H1 (cell line): ENCODE data around the gene C2CD4B. TPM values are rescaled to one million over a fixed set of nuclear protein-coding genes. Genes with fewer than 3 reads are reported as not detected.
A peak's percentile ranks its signal among the peaks of the same experiment; 100 is the strongest.

Source experiments
- CTCF ChIA-PET: fragments of 300-600 bp; sonication (Branson Sonifier 250); formaldehyde crosslinking; loops from one replicate; lab custom pipeline; 2021; ENCODE audit not compliant: partially characterized antibody; lab: Charles Lee
- POLR2A ChIA-PET: fragments of 300-600 bp; sonication (Branson Sonifier 250); formaldehyde crosslinking; loops from one replicate; lab custom pipeline; 2021; ENCODE audit warnings: inconsistent platforms; ENCODE audit not compliant: partially characterized antibody; lab: Charles Lee
- DNase-seq, 2 experiments: peaks; one replicate each; pipeline versions ENCODE4 v3.0.0 to v3.0.0-alpha.2; 2010 to 2022; ENCODE audit warnings: low spot score in 2 of 2, low read depth in 1 of 2, mixed read lengths in 1 of 2
- FAIRE-seq: peaks from 2 replicates; lab custom pipeline; 2011; peaks lifted over from hg19 to GRCh38; lab: Jason Lieb, UNC
- H2AFZ ChIP-seq: 2 replicates; pipeline ENCODE4 v1.8.1; 2012; ENCODE audit warnings: low read length, inconsistent platforms
- H2AK5ac ChIP-seq: 2 replicates; pipeline ENCODE4 v1.6.1; 2013; ENCODE audit warnings: low read depth, low read length
- H2BK120ac ChIP-seq: replicated peaks from 2 replicates; pipeline ENCODE3; 2013; ENCODE audit warnings: low read depth, low read length, inconsistent platforms
- H2BK12ac ChIP-seq: 2 replicates; pipeline ENCODE4 v1.6.1; 2013; ENCODE audit warnings: low read depth, low read length
- H2BK15ac ChIP-seq: 2 replicates; pipeline ENCODE4 v1.6.1; 2013; ENCODE audit warnings: low read length
- H2BK20ac ChIP-seq: 2 replicates; pipeline ENCODE4 v1.6.1; 2013; ENCODE audit warnings: low read length
- H2BK5ac ChIP-seq: 2 replicates; pipeline ENCODE4 v1.6.1; 2013; ENCODE audit warnings: low read depth, low read length
- H3K14ac ChIP-seq: 2 replicates; pipeline ENCODE4 v1.6.1; 2013; ENCODE audit warnings: inconsistent platforms; ENCODE audit not compliant: insufficient read length
- H3K18ac ChIP-seq: 2 replicates; pipeline ENCODE4 v1.6.1; 2013; ENCODE audit warnings: low read length; ENCODE audit errors: extremely low read depth
- H3K23ac ChIP-seq: 2 replicates; pipeline ENCODE4 v1.6.1; 2013; ENCODE audit warnings: inconsistent platforms; ENCODE audit not compliant: insufficient read length
- H3K23me2 ChIP-seq: 2 replicates; pipeline ENCODE4 v1.6.1; 2013; ENCODE audit warnings: low read depth, low read length
- H3K27ac ChIP-seq: 2 replicates; pipeline ENCODE4 v1.6.1; 2011; ENCODE audit warnings: low read depth, low read length, inconsistent platforms
- H3K27me3 ChIP-seq, 4 experiments: replicated peaks in 1 of 4; 1 replicate in 1 of 4; 2 replicates in 3 of 4; pipeline versions ENCODE4 v1.6.1 to v1.8.1; 2011 to 2013; ENCODE audit warnings: low read length in 3 of 4, mild to moderate bottlenecking in 3 of 4, inconsistent platforms in 2 of 4, mixed read lengths in 2 of 4, moderate library complexity in 1 of 4; ENCODE audit not compliant: control insufficient read depth in 3 of 4, insufficient read depth in 3 of 4; ENCODE audit errors: extremely low read depth in 1 of 4
- H3K36me3 ChIP-seq, 4 experiments: 2 replicates each; pipeline versions ENCODE4 v1.6.1 to v1.8.1; 2011 to 2013; ENCODE audit warnings: mild to moderate bottlenecking in 4 of 4, low read length in 3 of 4, moderate library complexity in 2 of 4, control low read depth in 1 of 4, inconsistent platforms in 1 of 4; ENCODE audit not compliant: insufficient read depth in 4 of 4, control insufficient read depth in 2 of 4
- H3K4ac ChIP-seq: replicated peaks from 2 replicates; pipeline ENCODE3; 2013; ENCODE audit warnings: low read length, low read depth, mixed read lengths, inconsistent platforms; ENCODE audit not compliant: insufficient read length
- H3K4me1 ChIP-seq, 4 experiments: replicated peaks in 1 of 4; 1 replicate in 1 of 4; 2 replicates in 3 of 4; pipeline versions ENCODE4 v1.6.1 to v1.8.1; 2011 to 2013; ENCODE audit warnings: low read length in 3 of 4, inconsistent platforms in 2 of 4, mixed read lengths in 1 of 4; ENCODE audit not compliant: insufficient read depth in 4 of 4, control insufficient read depth in 3 of 4
- H3K4me2 ChIP-seq, 2 experiments: 2 replicates each; pipeline versions ENCODE4 v1.6.1 to v1.8.1; 2011 to 2013; ENCODE audit warnings: low read depth in 2 of 2, low read length in 2 of 2, control low read depth in 1 of 2, inconsistent platforms in 1 of 2, mild to moderate bottlenecking in 1 of 2; ENCODE audit not compliant: insufficient read depth in 1 of 2
- H3K4me3 ChIP-seq, 4 experiments: fragments of 200-600, 300-600 bp in 1 of 4; sonication (generic), shearing (Covaris generic), sonication (Bioruptor Twin) in 1 of 4; 2 replicates each; pipeline versions ENCODE4 v1.5.1 to v1.8.1; 2011 to 2016; ENCODE audit warnings: low read length in 4 of 4, low read depth in 3 of 4, control low read depth in 2 of 4, inconsistent platforms in 2 of 4, mild to moderate bottlenecking in 2 of 4, mixed read lengths in 1 of 4, moderate library complexity in 1 of 4; ENCODE audit not compliant: insufficient read depth in 2 of 4; ENCODE audit errors: extremely low read depth in 1 of 4
- H3K56ac ChIP-seq: replicated peaks from 2 replicates; pipeline ENCODE3; 2013; ENCODE audit warnings: low read depth, mild to moderate bottlenecking, mixed read lengths, low read length, inconsistent platforms; ENCODE audit not compliant: insufficient read length
- H3K79me1 ChIP-seq: 2 replicates; pipeline ENCODE4 v1.6.1; 2013; ENCODE audit warnings: low read depth, low read length, control low read depth
- H3K79me2 ChIP-seq, 2 experiments: 2 replicates each; pipeline versions ENCODE4 v1.6.1 to v1.8.1; 2012 to 2013; ENCODE audit warnings: low read length in 2 of 2, mild to moderate bottlenecking in 2 of 2, inconsistent platforms in 1 of 2; ENCODE audit not compliant: insufficient read depth in 2 of 2, control insufficient read depth in 1 of 2
- H3K9ac ChIP-seq, 4 experiments: replicated peaks in 1 of 4; 1 replicate in 1 of 4; 2 replicates in 3 of 4; pipeline versions ENCODE4 v1.6.1 to v1.8.1; 2011 to 2013; ENCODE audit warnings: low read depth in 3 of 4, low read length in 3 of 4, control low read depth in 2 of 4, mild to moderate bottlenecking in 2 of 4, moderate library complexity in 2 of 4, inconsistent platforms in 1 of 4; ENCODE audit errors: extremely low read depth in 1 of 4
- H3K9me3 ChIP-seq, 2 experiments: 2 replicates each; pipeline versions ENCODE4 v1.6.1 to v1.8.1; 2012 to 2013; ENCODE audit warnings: mild to moderate bottlenecking in 2 of 2, moderate library complexity in 2 of 2, control low read depth in 1 of 2, inconsistent platforms in 1 of 2, low read depth in 1 of 2, low read length in 1 of 2, mixed read lengths in 1 of 2; ENCODE audit not compliant: insufficient read depth in 2 of 2
- H4K20me1 ChIP-seq, 2 experiments: replicated peaks in 1 of 2; 2 replicates each; pipeline versions ENCODE3 to v1.8.1; 2011 to 2013; ENCODE audit warnings: inconsistent platforms in 2 of 2, low read length in 2 of 2, mild to moderate bottlenecking in 1 of 2; ENCODE audit not compliant: insufficient read depth in 2 of 2, control insufficient read depth in 1 of 2
- H4K5ac ChIP-seq: 2 replicates; pipeline ENCODE4 v1.6.1; 2013; ENCODE audit warnings: low read length, low read depth, mixed read lengths, inconsistent platforms; ENCODE audit not compliant: insufficient read length
- H4K8ac ChIP-seq: 2 replicates; pipeline ENCODE4 v1.8.0; 2013; ENCODE audit warnings: mild to moderate bottlenecking, moderate library complexity, low read length, inconsistent platforms; ENCODE audit not compliant: insufficient read depth; ENCODE audit errors: extremely low read depth
- H4K91ac ChIP-seq: replicated peaks from 2 replicates; pipeline ENCODE3; 2013; ENCODE audit warnings: low read length, mixed read lengths, inconsistent platforms; ENCODE audit not compliant: insufficient read length
- E2F6 ChIP-seq: IDR thresholded peaks from 2 replicates; pipeline ENCODE4 v1.6.1; 2012; ENCODE audit warnings: inconsistent platforms
- HDAC2 ChIP-seq, 2 experiments: fragments of 300-600 bp in 1 of 2; sonication (generic) in 1 of 2; IDR thresholded peaks; 2 replicates each; pipeline ENCODE4 v1.6.1; 2011 to 2012; ENCODE audit warnings: low read depth in 2 of 2, low read length in 2 of 2, mild to moderate bottlenecking in 2 of 2, moderate library complexity in 2 of 2, borderline replicate concordance in 1 of 2, inconsistent platforms in 1 of 2
- JUN ChIP-seq: IDR thresholded peaks from 2 replicates; pipeline ENCODE4 v1.6.1; 2011; ENCODE audit warnings: low read depth, mild to moderate bottlenecking, improper control_type of control experiment, low read length
- KDM5A ChIP-seq: fragments of 200-600 bp; IDR thresholded peaks from 2 replicates; pipeline ENCODE4 v1.7.1; 2012; ENCODE audit warnings: mild to moderate bottlenecking, low read length, inconsistent platforms, mixed read lengths
- POLR2AphosphoS5 ChIP-seq: IDR thresholded peaks from 2 replicates; pipeline ENCODE4 v1.6.1; 2011; ENCODE audit warnings: low read depth, low read length
- SUZ12 ChIP-seq: fragments of 200-600 bp; sonication (generic); IDR thresholded peaks from 2 replicates; pipeline ENCODE4 v1.6.1; 2012; ENCODE audit warnings: mild to moderate bottlenecking, inconsistent platforms, low read length, moderate library complexity, mixed read lengths
- WGBS, 2 experiments: shearing (Covaris generic) in 1 of 2; methylation state at CpG; one replicate each; pipeline versions ENCODE4 v1.1.6 to v1.1.7; 2013 to 2015; ENCODE audit warnings: low lambda C conversion rate in 2 of 2, mixed read lengths in 2 of 2, inconsistent platforms in 1 of 2, low coverage in 1 of 2, missing lambda C conversion rate in 1 of 2; ENCODE audit not compliant: insufficient replicate concordance in 2 of 2, insufficient coverage in 1 of 2, insufficient read length in 1 of 2; ENCODE audit errors: extremely low coverage in 1 of 2, missing lambda C conversion rate in 1 of 2; 5-methylcytosine and 5-hydroxymethylcytosine counted together
- polyA plus RNA-seq, 7 experiments: library from polyadenylated mRNA; depleted of rRNA in 3 of 7; stranded (reverse) in 5 of 7; unstranded in 2 of 7; fragments of >200 nt in 5 of 7; fragments of 200-250 nt in 2 of 7; gene quantifications; 1 replicate in 5 of 7; 2 replicates in 1 of 7; 4 replicates in 1 of 7; pipeline versions ENCODE4 v1.2.1 to v1.2.3, GENCODE V29; 2011 to 2013; ENCODE audit warnings: missing spikeins in 2 of 7, mixed read lengths in 2 of 7
- total RNA-seq: library from RNA; stranded (reverse); fragmentation: NEBNext Ultra II Directional; extraction: Animal tissue kit (Norgen Biotek cat#: 25700); gene quantifications from 2 replicates; pipeline ENCODE4 v1.2.1, GENCODE V29; 2021

C2CD4B gene
- total and polyA plus RNA-seq, 2 of the 8 experiments (the other 6 are each of a cell fraction or from before 2014, with no cell fraction given), result 0.12 to 0.73 TPM

GRCh38 chr15:62164014-62164395 lies 1.1 kb downstream of the C2CD4B start:
- H3K79me1 ChIP-seq, result no peaks in the 10 kb centered on the region
- H3K4ac ChIP-seq, result no peak overlapping the region
- ChIA-PET POLR2A (no interaction called here), CTCF (interaction anchor here (1.1 kb wide), 1 partner anchor 82 kb away, joined by 3 read pairs; no protein-coding TSS in a partner anchor)
- no peak overlapping the region for H2BK20ac ChIP-seq
- H4K20me1 ChIP-seq, result no peaks in the 10 kb centered on the region
- no peak overlapping the region for H2AFZ ChIP-seq
- FAIRE-seq (no peak), DNase-seq (peak in 1 of 2 experiments; percentile 74)
- H3K18ac ChIP-seq, result no peak overlapping the region; the same call in 1 of the 2 replicates
- no peaks in the 10 kb centered on the region for H3K9me3 ChIP-seq
- 3% methylated on average over 12 of the region's 52 CpGs; no CpG with 5 or more reads in 1 of the 2 experiments for WGBS, 2 experiments
- no peak overlapping the region for H3K14ac ChIP-seq
- H3K4me2 ChIP-seq, result peak overlapping the region; percentile 63 to 86
- H3K36me3 ChIP-seq, result no peaks in the 10 kb centered on the region
- no peak overlapping the region for H3K56ac ChIP-seq
- peaks cover 18 to 52% (median 39%) of the 10 kb centered on the region in 4 experiments for H3K27me3 ChIP-seq
- H3K4me1 ChIP-seq, result peaks cover 0 to 5% (median 4%) of the 10 kb centered on the region in 4 experiments; a peak in 5 of 7 replicates
- H4K91ac ChIP-seq, result no peak overlapping the region
- H3K4me3 ChIP-seq, result peak overlapping the region; percentile 28 to 56 (median 38)
- H4K8ac ChIP-seq, result peak overlapping the region; percentile 86
- no peak overlapping the region for H2BK12ac ChIP-seq
- no peak overlapping the region for H3K9ac ChIP-seq
- H3K23me2 ChIP-seq, result peaks cover 14% of the 10 kb centered on the region; the same call in 1 of the 2 replicates
- H2BK15ac ChIP-seq, result no peak overlapping the region
- H2AK5ac ChIP-seq, result no peak overlapping the region
- no peak overlapping the region for H2BK120ac ChIP-seq
- no peaks in the 10 kb centered on the region for H3K79me2 ChIP-seq
- H3K27ac ChIP-seq, result no peak overlapping the region
- H4K5ac ChIP-seq, result no peak overlapping the region
- H2BK5ac ChIP-seq, result no peak overlapping the region
- no peak overlapping the region for H3K23ac ChIP-seq
- TF ChIP-seq HDAC2 (IDR thresholded peaks at IDR 0.05; ENCODE audit: borderline replicate concordance in 1 of 2, low read depth in 2 of 2, low read length in 2 of 2), result no peak
- TF ChIP-seq JUN, result no peak
- no peak for TF ChIP-seq POLR2AphosphoS5
- peak; percentile 38; the same call in 1 of the 2 replicates for TF ChIP-seq SUZ12
- peak; percentile 61; the same call in 1 of the 2 replicates for TF ChIP-seq E2F6
- TF ChIP-seq KDM5A, result no peak
